Measurements from ENCODE around the gene GSN. TPM values are rescaled to one million over a fixed set of nuclear protein-coding genes. Genes with fewer than 3 reads are reported as not detected.

GSN gene
- total RNA-seq, 1 donor from 2014 or later, result 2,053 TPM

DNA sequence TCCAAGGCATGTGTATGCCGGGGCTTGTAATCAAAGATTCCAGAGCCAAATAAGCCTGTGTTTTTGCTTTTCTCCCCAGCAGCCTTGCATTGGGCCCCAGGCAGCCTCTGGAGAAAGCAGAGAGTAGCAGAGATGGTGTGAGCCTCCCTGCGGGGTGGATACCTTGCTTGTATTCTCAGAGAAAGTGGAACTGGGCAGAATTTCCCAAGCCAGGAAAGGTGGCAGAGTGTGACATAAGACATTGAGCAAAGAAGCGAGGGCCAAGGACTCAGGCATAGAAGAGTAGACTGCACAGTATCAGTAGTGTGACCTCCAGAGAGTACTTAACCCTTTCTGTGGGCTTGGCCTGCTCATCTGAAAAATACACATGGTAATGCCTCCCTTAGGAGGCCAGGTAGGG is 1.6 kb upstream of the GSN start:
- Histone ChIP-seq H3K9me3 (no peaks in the 10 kb centered on the region), H3K4me1 (peaks cover 50% of the 10 kb centered on the region), H3K36me3 (no peaks in the 10 kb centered on the region), H3K27ac (peak overlapping the region; percentile 97), H3K4me3 (no peak overlapping the region), H3K27me3 (no peaks in the 10 kb centered on the region)
- intact Hi-C loops (cut with DNase I), result loop anchor here (5.0 kb wide), 2 partner anchors 51 to 106 kb away; partner anchors contain the start of gene STOM
- no peak for TF ChIP-seq CTCF (IDR thresholded peaks at IDR 0.05)
- TF ChIP-seq POLR2AphosphoS5 (IDR thresholded peaks at IDR 0.05; ENCODE audit: insufficient read depth in 1 of 2, low read depth in 1 of 2), result no peak
- no peak for TF ChIP-seq POLR2A (IDR thresholded peaks at IDR 0.05)
- DNase-seq (ENCODE audit: extremely low spot score in 2 of 2), result no peak

GRCh38 chr9:121266906-121267650 is 884 bp upstream of the GSN start:
- H3K9me3 ChIP-seq, result no peaks in the 10 kb centered on the region
- no peak for TF ChIP-seq POLR2AphosphoS5 (IDR thresholded peaks at IDR 0.05; ENCODE audit: insufficient read depth in 1 of 2, low read depth in 1 of 2)
- TF ChIP-seq POLR2A (IDR thresholded peaks at IDR 0.05), result no peak
- TF ChIP-seq CTCF (IDR thresholded peaks at IDR 0.05), result no peak
- no peaks in the 10 kb centered on the region for H3K36me3 ChIP-seq
- H3K27ac ChIP-seq, result peak overlapping the region; percentile 97
- peaks cover 50% of the 10 kb centered on the region for H3K4me1 ChIP-seq
- H3K27me3 ChIP-seq, result no peaks in the 10 kb centered on the region
- intact Hi-C loops (cut with DNase I), result loop anchor here (5.0 kb wide), 2 partner anchors 50 to 105 kb away; partner anchors contain the start of gene STOM
- DNase-seq (ENCODE audit: extremely low spot score in 2 of 2), result no peak
- H3K4me3 ChIP-seq, result peak overlapping the region; percentile 78 to 87

GRCh38 chr9:121268598-121268850 is 562 bp downstream of the GSN start:
- Histone ChIP-seq H3K9me3 (no peaks in the 10 kb centered on the region), H3K4me1 (peaks cover 65% of the 10 kb centered on the region), H3K27me3 (no peaks in the 10 kb centered on the region), H3K27ac (peak overlapping the region; percentile 97), H3K36me3 (no peaks in the 10 kb centered on the region), H3K4me3 (peak overlapping the region; percentile 78 to 87)
- DNase-seq (ENCODE audit: extremely low spot score in 2 of 2), result no peak
- intact Hi-C loops (cut with DNase I), result loop anchor here (2.0 to 5.0 kb wide), 3 partner anchors 49 to 104 kb away; partner anchors contain the start of gene STOM
- TF ChIP-seq CTCF (IDR thresholded peaks at IDR 0.05) (no peak), POLR2A (IDR thresholded peaks at IDR 0.05) (no peak), POLR2AphosphoS5 (IDR thresholded peaks at IDR 0.05; ENCODE audit: insufficient read depth in 1 of 2, low read depth in 1 of 2) (no peak)

DNA sequence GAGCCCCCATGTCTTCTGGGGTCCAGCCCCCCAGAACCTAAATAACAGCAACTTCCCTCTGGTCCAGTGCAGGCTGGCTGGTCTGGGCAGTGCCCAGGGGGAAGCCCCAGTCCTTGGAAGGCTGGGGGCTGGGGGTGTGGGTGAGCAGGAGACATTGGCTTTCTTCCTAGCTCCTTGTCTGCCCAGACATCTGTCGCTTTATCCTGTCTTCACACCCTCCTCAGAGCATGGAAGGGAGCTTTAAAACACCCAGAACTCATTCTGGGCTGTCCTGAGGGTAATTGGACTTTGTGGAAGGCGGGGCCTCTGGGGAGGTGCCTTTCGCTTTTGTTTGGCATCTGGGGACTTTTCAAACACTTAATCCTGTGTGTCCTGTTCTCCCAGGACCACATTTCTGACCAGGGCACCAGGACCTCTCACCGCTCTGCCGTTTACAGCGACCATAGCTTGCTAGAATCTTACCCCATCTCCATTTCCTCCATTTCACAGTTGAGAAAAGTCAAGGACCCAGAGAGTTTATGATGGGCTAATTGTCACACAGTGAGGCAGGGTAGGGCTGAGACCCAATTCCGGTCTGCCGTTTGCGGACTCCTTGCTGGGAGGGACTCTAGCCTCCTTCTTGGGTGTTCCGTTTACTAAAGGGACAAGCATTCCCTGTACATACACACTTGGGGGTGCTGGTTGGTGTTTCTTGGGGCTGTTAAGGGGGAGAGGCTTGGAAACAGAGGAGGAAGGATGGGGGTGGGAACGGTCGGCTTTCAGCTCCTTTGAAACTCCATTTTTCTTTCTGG is 1.1 kb downstream of the GSN start:
- no peak for DNase-seq (ENCODE audit: extremely low spot score in 2 of 2)

More for the DNA sequence above, 1.1 kb downstream of the GSN start:
- H3K27me3 ChIP-seq, result no peaks in the 10 kb centered on the region
- H3K9me3 ChIP-seq, result no peaks in the 10 kb centered on the region
- intact Hi-C loops (cut with DNase I), result loop anchor here (2.0 to 5.0 kb wide), 3 partner anchors 48 to 103 kb away; partner anchors contain the start of gene STOM
- H3K27ac ChIP-seq, result peak overlapping the region; percentile 97
- H3K36me3 ChIP-seq, result no peaks in the 10 kb centered on the region
- H3K4me1 ChIP-seq, result peaks cover 70% of the 10 kb centered on the region
- H3K4me3 ChIP-seq, result peak overlapping the region; percentile 78 to 87
- no peak for TF ChIP-seq CTCF (IDR thresholded peaks at IDR 0.05)
- no peak for TF ChIP-seq POLR2AphosphoS5 (IDR thresholded peaks at IDR 0.05; ENCODE audit: insufficient read depth in 1 of 2, low read depth in 1 of 2)
- TF ChIP-seq POLR2A (IDR thresholded peaks at IDR 0.05), result no peak

All from vagina (tissue), 2 donors.